ENCODE data around the gene KANK4. TPM values are rescaled to one million over a fixed set of nuclear protein-coding genes. Genes with fewer than 3 reads are reported as not detected.

The KANK4 gene
- total RNA-seq, result 10 to 100 TPM in 1 of 4 donors, not detected in 3; 14.5 TPM

- no peak within 1 kb of the TSS for H3K4me3 ChIP-seq
- no peak for DNase-seq
- intact Hi-C loops (cut with DNase I; ENCODE audit: low total_unique reads), result no loop called here
- H3K27ac ChIP-seq, result no peak within 1 kb of the TSS
- peaks cover 0 to 8% of the 10 kb centered on the region in 2 donors for H3K4me1 ChIP-seq
- H3K36me3 ChIP-seq, result no peaks in the 10 kb centered on the region
- peaks cover 0 to 6% of the 10 kb centered on the region in 2 donors for H3K27me3 ChIP-seq
- H3K9me3 ChIP-seq, result no peaks in the 10 kb centered on the region
- TF ChIP-seq CTCF (IDR thresholded peaks at IDR 0.05) (no peak), POLR2A (IDR thresholded peaks at IDR 0.05) (no peak)
Observed at GRCh38 chr1:62318756-62319544, at the start of gene KANK4. KANK4 (minus strand) TSS chr1:62319434; CDS start chr1:62281564, 37,870 bp downstream.

GRCh38 chr1:62368989-62369388 is 49.8 kb upstream of the KANK4 start:
- no peaks in the 10 kb centered on the region for H3K9me3 ChIP-seq
- no peak overlapping the region for H3K4me3 ChIP-seq
- no peak for DNase-seq
- intact Hi-C loops (cut with DNase I; ENCODE audit: low total_unique reads), result no loop called here
- no peaks in the 10 kb centered on the region for H3K36me3 ChIP-seq
- no peaks in the 10 kb centered on the region for H3K4me1 ChIP-seq
- no peaks in the 10 kb centered on the region for H3K27me3 ChIP-seq
- TF ChIP-seq POLR2A (IDR thresholded peaks at IDR 0.05) (no peak), CTCF (IDR thresholded peaks at IDR 0.05) (no peak)
- H3K27ac ChIP-seq, result no peak overlapping the region

- TF ChIP-seq CTCF (IDR thresholded peaks at IDR 0.05) (no peak), POLR2A (IDR thresholded peaks at IDR 0.05) (no peak)
- Histone ChIP-seq H3K9me3 (no peaks in the 10 kb centered on the region), H3K27ac (no peak overlapping the region), H3K4me1 (no peaks in the 10 kb centered on the region), H3K4me3 (no peak overlapping the region), H3K27me3 (no peaks in the 10 kb centered on the region), H3K36me3 (no peaks in the 10 kb centered on the region)
- intact Hi-C loops (cut with DNase I; ENCODE audit: low total_unique reads), result no loop called here
- DNase-seq, result no peak
Observed at GRCh38 chr1:62367005-62367557, 47.8 kb upstream of the KANK4 start.

- no peaks in the 10 kb centered on the region for H3K9me3 ChIP-seq
- no peak overlapping the region for H3K27ac ChIP-seq
- H3K27me3 ChIP-seq, result no peaks in the 10 kb centered on the region
- no peak for DNase-seq
- H3K36me3 ChIP-seq, result no peaks in the 10 kb centered on the region
- no peak for TF ChIP-seq CTCF (IDR thresholded peaks at IDR 0.05)
- no peak for TF ChIP-seq POLR2A (IDR thresholded peaks at IDR 0.05)
- H3K4me1 ChIP-seq, result no peaks in the 10 kb centered on the region
- H3K4me3 ChIP-seq, result no peak overlapping the region
- intact Hi-C loops (cut with DNase I; ENCODE audit: low total_unique reads), result no loop called here
Observed at GRCh38 chr1:62364721-62365120, 45.5 kb upstream of the KANK4 start.

GRCh38 chr1:62362926-62363325 is 43.7 kb upstream of the KANK4 start:
- H3K27me3 ChIP-seq, result no peaks in the 10 kb centered on the region
- intact Hi-C loops (cut with DNase I; ENCODE audit: low total_unique reads), result no loop called here

More at GRCh38 chr1:62362926-62363325, 43.7 kb upstream of the KANK4 start:
- no peak overlapping the region for H3K4me3 ChIP-seq
- no peaks in the 10 kb centered on the region for H3K36me3 ChIP-seq
- H3K9me3 ChIP-seq, result no peaks in the 10 kb centered on the region
- no peaks in the 10 kb centered on the region for H3K4me1 ChIP-seq
- no peak overlapping the region for H3K27ac ChIP-seq
- no peak for TF ChIP-seq POLR2A (IDR thresholded peaks at IDR 0.05)
- TF ChIP-seq CTCF (IDR thresholded peaks at IDR 0.05), result no peak
- DNase-seq, result no peak

Data from uterus (tissue), 4 donors.